ENCODE data around the gene ZNRF3.

GRCh38 chr22:28892175-28892731 lies 8.9 kb downstream of the ZNRF3 start:
- TF ChIP-seq CTCF (IDR thresholded peaks at IDR 0.05) (no peak), POLR2AphosphoS5 (IDR thresholded peaks at IDR 0.05) (no peak)

All from upper lobe of left lung (tissue), 4 donors.